Large intestine (tissue), 12 donors: ENCODE data around the gene DLG1. TPM values are rescaled to one million over a fixed set of nuclear protein-coding genes. Genes with fewer than 3 reads are reported as not detected.
A peak's percentile ranks its signal among the peaks of the same experiment; 100 is the strongest.

Experiments used
- DNase-seq, 2 donors: peaks; one replicate each; pipeline versions ENCODE4 v3.0.0 to v3.0.0-alpha.2; 2013
- H3K27ac ChIP-seq: one replicate; pipeline ENCODE4 v1.5.1; 2013; ENCODE audit warnings: low read length
- H3K27me3 ChIP-seq: 2 replicates; pipeline ENCODE4 v1.6.1; 2013; ENCODE audit warnings: low read length; ENCODE audit not compliant: control insufficient read depth, insufficient read depth
- H3K36me3 ChIP-seq: 2 replicates; pipeline ENCODE4 v1.6.1; 2013; ENCODE audit warnings: low read length; ENCODE audit not compliant: control insufficient read depth, insufficient read depth
- H3K4me1 ChIP-seq: one replicate; pipeline ENCODE4 v1.6.1; 2013; ENCODE audit warnings: low read length; ENCODE audit not compliant: control insufficient read depth, insufficient read depth
- H3K4me3 ChIP-seq: one replicate; pipeline ENCODE4 v1.5.1; 2013; ENCODE audit warnings: low read length
- H3K9me3 ChIP-seq: one replicate; pipeline ENCODE4 v1.6.1; 2013; ENCODE audit warnings: mild to moderate bottlenecking, low read depth, low read length, moderate library complexity; ENCODE audit not compliant: control insufficient read depth
- WGBS: methylation state at CpG from one replicate; pipeline ENCODE4 v1.1.5; 2013; ENCODE audit warnings: low lambda C conversion rate; ENCODE audit not compliant: insufficient coverage; 5-methylcytosine and 5-hydroxymethylcytosine counted together
- long read RNA-seq, 11 donors: transcript quantifications; one replicate each; lab custom pipeline, GENCODE V29; 2026
- polyA plus RNA-seq: library from polyadenylated mRNA; unstranded; fragments of 120-200 nt; gene quantifications from one replicate; pipeline ENCODE4 v1.2.1, GENCODE V29; 2013

DLG1 gene
- 74.5 TPM for polyA plus RNA-seq
- long read RNA-seq, donor 1, partial matches to known transcripts: 0 of 2 reads
- long read RNA-seq, donor 1, other reads (novel, unspliced or antisense): 0 of 2 reads
- long read RNA-seq, donor 2, partial matches to known transcripts: 0 of 1 reads
- long read RNA-seq, donor 2, other reads (novel, unspliced or antisense): 0 of 1 reads
- long read RNA-seq, donor 3: 0 reads
- long read RNA-seq, donor 4, partial matches to known transcripts: 0 of 1 reads
- long read RNA-seq, donor 4, other reads (novel, unspliced or antisense): 0 of 1 reads
- long read RNA-seq, donor 5: 0 reads
- long read RNA-seq, donor 6, partial matches to known transcripts: 0 of 4 reads
- long read RNA-seq, donor 6, other reads (novel, unspliced or antisense): 0 of 4 reads
- long read RNA-seq, donor 7, partial matches to known transcripts: 0 of 3 reads
- long read RNA-seq, donor 7, other reads (novel, unspliced or antisense): 0 of 3 reads
- long read RNA-seq, donor 8, partial matches to known transcripts: 33 of 34 reads
- long read RNA-seq, donor 8, other reads (novel, unspliced or antisense): 0 of 34 reads
- long read RNA-seq, donor 9, partial matches to known transcripts: 11 of 11 reads
- long read RNA-seq, donor 9, other reads (novel, unspliced or antisense): 0 of 11 reads
- long read RNA-seq, donor 10, full-length matches to known transcripts: 4 of 4 reads
- long read RNA-seq, donor 10, partial matches to known transcripts: 0 of 4 reads
- long read RNA-seq, donor 10, other reads (novel, unspliced or antisense): 0 of 4 reads
- long read RNA-seq, donor 11, partial matches to known transcripts: 0 of 2 reads
- long read RNA-seq, donor 11, other reads (novel, unspliced or antisense): 0 of 2 reads

GRCh38 chr3:197298341-197298944, at the start of gene DLG1:
Gene DLG1 (minus strand): TSS chr3:197298612. CDS start chr3:197297204, 1,408 bp downstream.
- Histone ChIP-seq H3K36me3 (peaks cover 11% of the 10 kb centered on the region), H3K27me3 (no peaks in the 10 kb centered on the region), H3K4me1 (peaks cover 13% of the 10 kb centered on the region), H3K4me3 (peak within 1 kb of the TSS; percentile 84), H3K9me3 (no peaks in the 10 kb centered on the region), H3K27ac (peak within 1 kb of the TSS; percentile 89)
- WGBS: no CpG with 5 or more reads among the region's 29 CpGs
- peak; percentile 84 to 94 for DNase-seq

GRCh38 chr3:197348014-197348413, 49.6 kb upstream of the DLG1 start:
- H3K27ac ChIP-seq: no peak overlapping the region
- H3K4me3 ChIP-seq: no peak overlapping the region
- H3K4me1 ChIP-seq: no peaks in the 10 kb centered on the region
- H3K27me3 ChIP-seq: no peaks in the 10 kb centered on the region
- no peaks in the 10 kb centered on the region for H3K9me3 ChIP-seq
- H3K36me3 ChIP-seq: no peaks in the 10 kb centered on the region
- WGBS: 100% methylated on average over 1 of the region's 6 CpGs
- DNase-seq: no peak

- no peak for DNase-seq
- no peaks in the 10 kb centered on the region for H3K9me3 ChIP-seq
- no peak overlapping the region for H3K4me3 ChIP-seq
- WGBS: no CpG with 5 or more reads among the region's 4 CpGs
- no peaks in the 10 kb centered on the region for H3K36me3 ChIP-seq
- H3K27ac ChIP-seq: no peak overlapping the region
- H3K4me1 ChIP-seq: no peaks in the 10 kb centered on the region
- H3K27me3 ChIP-seq: no peaks in the 10 kb centered on the region
Observed at GRCh38 chr3:197345390-197345789, 47.0 kb upstream of the DLG1 start.

- H3K4me1 ChIP-seq: no peaks in the 10 kb centered on the region
- H3K36me3 ChIP-seq: no peaks in the 10 kb centered on the region
- no peak overlapping the region for H3K4me3 ChIP-seq
- no peak overlapping the region for H3K27ac ChIP-seq
- WGBS: 43% methylated on average over 1 of the region's 11 CpGs
- no peaks in the 10 kb centered on the region for H3K27me3 ChIP-seq
- H3K9me3 ChIP-seq: no peaks in the 10 kb centered on the region
- no peak for DNase-seq
Observed at GRCh38 chr3:197344582-197345318, 46.3 kb upstream of the DLG1 start.

GRCh38 chr3:197343656-197344408, 45.4 kb upstream of the DLG1 start:
- Histone ChIP-seq H3K27ac (no peak overlapping the region), H3K27me3 (no peaks in the 10 kb centered on the region), H3K4me3 (no peak overlapping the region), H3K9me3 (no peaks in the 10 kb centered on the region), H3K36me3 (no peaks in the 10 kb centered on the region), H3K4me1 (no peaks in the 10 kb centered on the region)
- 80% methylated on average over 2 of the region's 10 CpGs for WGBS
- DNase-seq: no peak

- 100% methylated on average over 1 of the region's 6 CpGs for WGBS
- H3K4me1 ChIP-seq: no peaks in the 10 kb centered on the region
- no peak for DNase-seq
Observed at GRCh38 chr3:197343111-197343510, 44.7 kb upstream of the DLG1 start.

GRCh38 chr3:197340521-197340871, 42.1 kb upstream of the DLG1 start:
- Histone ChIP-seq H3K4me3 (no peak overlapping the region), H3K27me3 (no peaks in the 10 kb centered on the region), H3K27ac (no peak overlapping the region), H3K4me1 (no peaks in the 10 kb centered on the region), H3K9me3 (no peaks in the 10 kb centered on the region), H3K36me3 (no peaks in the 10 kb centered on the region)
- no peak for DNase-seq

More at GRCh38 chr3:197343111-197343510, 44.7 kb upstream of the DLG1 start:
- Histone ChIP-seq H3K36me3 (no peaks in the 10 kb centered on the region), H3K27me3 (no peaks in the 10 kb centered on the region), H3K9me3 (no peaks in the 10 kb centered on the region), H3K27ac (no peak overlapping the region), H3K4me3 (no peak overlapping the region)

GRCh38 chr3:197339841-197340520, 41.6 kb upstream of the DLG1 start:
- peak; percentile 12 to 27 for DNase-seq

GRCh38 chr3:197338586-197338985, 40.2 kb upstream of the DLG1 start:
- no peaks in the 10 kb centered on the region for H3K9me3 ChIP-seq
- H3K4me1 ChIP-seq: peaks cover 8% of the 10 kb centered on the region
- H3K27me3 ChIP-seq: no peaks in the 10 kb centered on the region
- no peak overlapping the region for H3K27ac ChIP-seq
- no peaks in the 10 kb centered on the region for H3K36me3 ChIP-seq
- no peak overlapping the region for H3K4me3 ChIP-seq
- DNase-seq: no peak
- 88% methylated on average over 2 of the region's 6 CpGs for WGBS

More at GRCh38 chr3:197339841-197340520, 41.6 kb upstream of the DLG1 start:
- no peaks in the 10 kb centered on the region for H3K4me1 ChIP-seq
- H3K27me3 ChIP-seq: no peaks in the 10 kb centered on the region
- WGBS: 67% methylated on average over 2 of the region's 12 CpGs
- H3K4me3 ChIP-seq: no peak overlapping the region
- H3K27ac ChIP-seq: no peak overlapping the region
- no peaks in the 10 kb centered on the region for H3K9me3 ChIP-seq
- H3K36me3 ChIP-seq: no peaks in the 10 kb centered on the region
